ENCODE data around the gene SECISBP2. TPM values are rescaled to one million over a fixed set of nuclear protein-coding genes. Genes with fewer than 3 reads are reported as not detected.
A peak's percentile ranks its signal among the peaks of the same experiment; 100 is the strongest.
"Not testable (repeated sequence)": the region's sequence is repeated elsewhere in the genome, so short reads cannot be mapped to it uniquely, and the experiment has no call there.

Gene SECISBP2
- total RNA-seq (2021) (33.3 and 41.4 TPM in 2 replicates), Bru-seq, nascent RNA (percentile 93 among the genes with signal in this experiment), BruChase-seq, experiment 1, labeled RNA remaining after a 2-hour chase (percentile 95 among the genes with signal in this experiment), BruChase-seq, experiment 2, labeled RNA remaining after a 6-hour chase (percentile 88 among the genes with signal in this experiment)
- long read RNA-seq, transcript SECISBP2-202 (17 exons, 3,462 nt) = major isoform, 6 of 36 reads
- long read RNA-seq, partial matches to known transcripts = 9 of 36 reads
- long read RNA-seq, other reads (novel, unspliced or antisense) = 16 of 36 reads

GRCh38 chr9:89318123-89319014 is at the start of gene SECISBP2:
TSS of gene SECISBP2 (plus strand) at chr9:89318500. CDS start at chr9:89318577, 77 bp downstream.
- CTCF ChIA-PET = interaction anchor here (0.6 to 1.8 kb wide), 2 partner anchors 230 to 273 kb away, joined by 3 to 6 read pairs; no protein-coding TSS in a partner anchor
- Histone ChIP-seq H3K36me3 (ENCODE audit: low read depth) (peaks cover 28% of the 10 kb centered on the region), H3K79me2 (ENCODE audit: low read depth) (peaks cover 88% of the 10 kb centered on the region), H3F3A (ENCODE audit: insufficient read depth, low read depth) (peaks cover 48% of the 10 kb centered on the region), H3K9me3 (ENCODE audit: insufficient read depth, low read depth) (no peaks in the 10 kb centered on the region), H3K4me2 (peak within 1 kb of the TSS; percentile 92), H4K20me1 (ENCODE audit: insufficient read depth) (peaks cover 11% of the 10 kb centered on the region; the same call in 1 of the 2 replicates), H2AFZ (peak within 1 kb of the TSS; percentile 60), H3K27ac (peak within 1 kb of the TSS; percentile 93), H3K9me2 (ENCODE audit: insufficient read depth) (no peaks in the 10 kb centered on the region), H3K27me3 (ENCODE audit: insufficient read depth, low read depth) (no peaks in the 10 kb centered on the region), H3K4me1 (replicated peaks; ENCODE audit: insufficient read depth) (peaks cover 54% of the 10 kb centered on the region), H3K4me3 (peak within 1 kb of the TSS; percentile 72)
- DNase-seq = peak; percentile 89 to 99
- TF ChIP-seq EZH2 (IDR thresholded peaks at IDR 0.05; ENCODE audit: low read depth) (no peak), CTCF (conservative IDR thresholded peaks at IDR 0.05) (peak; percentile 74)
- BruUV-seq (replicated peaks) = no TSS peak
- POLR2A ChIA-PET (ENCODE audit: unreplicated experiment) = no interaction called here
- intact Hi-C loops (cut with micrococcal nuclease; ENCODE audit: unreplicated experiment) = loop anchor here (1.0 to 10.0 kb wide), 3 partner anchors 231 to 724 kb away; no protein-coding TSS in a partner anchor

- Histone ChIP-seq H3K36me3 (ENCODE audit: low read depth) (no peaks in the 10 kb centered on the region), H3K9me2 (ENCODE audit: insufficient read depth) (no peaks in the 10 kb centered on the region), H3F3A (ENCODE audit: insufficient read depth, low read depth) (no peaks in the 10 kb centered on the region), H3K27ac (no peak overlapping the region), H3K4me1 (replicated peaks; ENCODE audit: insufficient read depth) (no peaks in the 10 kb centered on the region), H3K27me3 (ENCODE audit: insufficient read depth, low read depth) (no peaks in the 10 kb centered on the region), H3K4me2 (no peak overlapping the region), H3K4me3 (no peak overlapping the region), H3K79me2 (ENCODE audit: low read depth) (no peaks in the 10 kb centered on the region), H3K9me3 (ENCODE audit: insufficient read depth, low read depth) (peaks cover 21% of the 10 kb centered on the region), H2AFZ (no peak overlapping the region), H4K20me1 (ENCODE audit: insufficient read depth) (no peaks in the 10 kb centered on the region)
- TF ChIP-seq CTCF (conservative IDR thresholded peaks at IDR 0.05) = no peak
- TF ChIP-seq EZH2 (IDR thresholded peaks at IDR 0.05; ENCODE audit: low read depth) = no peak
- ChIA-PET POLR2A (ENCODE audit: unreplicated experiment) (no interaction called here), CTCF (no interaction called here)
- DNase-seq = no peak
- no TSS peak for BruUV-seq (replicated peaks)
- intact Hi-C loops (cut with micrococcal nuclease; ENCODE audit: unreplicated experiment) = no loop called here
These were observed 44.6 kb upstream of the SECISBP2 start for GRCh38 chr9:89273528-89274279.

- no peak overlapping the region for H3K27ac ChIP-seq
- TF ChIP-seq CTCF (conservative IDR thresholded peaks at IDR 0.05) (no peak), EZH2 (IDR thresholded peaks at IDR 0.05; ENCODE audit: low read depth) (no peak)
- H3K9me3 ChIP-seq (ENCODE audit: insufficient read depth, low read depth) = peaks cover 21% of the 10 kb centered on the region
- H4K20me1 ChIP-seq (ENCODE audit: insufficient read depth) = no peaks in the 10 kb centered on the region
- DNase-seq = no peak
- ChIA-PET POLR2A (ENCODE audit: unreplicated experiment) (no interaction called here), CTCF (no interaction called here)
- H3K36me3 ChIP-seq (ENCODE audit: low read depth) = no peaks in the 10 kb centered on the region
- no peaks in the 10 kb centered on the region for H3K27me3 ChIP-seq (ENCODE audit: insufficient read depth, low read depth)
- no TSS peak for BruUV-seq (replicated peaks)
- no peaks in the 10 kb centered on the region for H3K79me2 ChIP-seq (ENCODE audit: low read depth)
- no peak overlapping the region for H2AFZ ChIP-seq
- H3F3A ChIP-seq (ENCODE audit: insufficient read depth, low read depth) = no peaks in the 10 kb centered on the region
- no peak overlapping the region for H3K4me3 ChIP-seq
- H3K4me1 ChIP-seq (replicated peaks; ENCODE audit: insufficient read depth) = no peaks in the 10 kb centered on the region
- intact Hi-C loops (cut with micrococcal nuclease; ENCODE audit: unreplicated experiment) = loop anchor here (5.0 kb wide), 1 partner anchor 253 kb away; no protein-coding TSS in a partner anchor
- no peaks in the 10 kb centered on the region for H3K9me2 ChIP-seq (ENCODE audit: insufficient read depth)
- no peak overlapping the region for H3K4me2 ChIP-seq
These were observed 43.5 kb upstream of the SECISBP2 start for GRCh38 chr9:89274838-89275237.

- BruUV-seq (replicated peaks); H3K27me3 ChIP-seq (ENCODE audit: insufficient read depth, low read depth); H2AFZ ChIP-seq; H3K4me2 ChIP-seq; CTCF ChIA-PET; H3K36me3 ChIP-seq (ENCODE audit: low read depth); H3K79me2 ChIP-seq (ENCODE audit: low read depth); H3F3A ChIP-seq (ENCODE audit: insufficient read depth, low read depth); H3K9me2 ChIP-seq (ENCODE audit: insufficient read depth); POLR2A ChIA-PET (ENCODE audit: unreplicated experiment); DNase-seq; H3K4me3 ChIP-seq; H3K27ac ChIP-seq; H4K20me1 ChIP-seq (ENCODE audit: insufficient read depth); H3K4me1 ChIP-seq (replicated peaks; ENCODE audit: insufficient read depth): not testable (repeated sequence)
- intact Hi-C loops (cut with micrococcal nuclease; ENCODE audit: unreplicated experiment) = loop anchor here (5.0 kb wide), 1 partner anchor 254 kb away; no protein-coding TSS in a partner anchor
- H3K9me3 ChIP-seq (ENCODE audit: insufficient read depth, low read depth) = peaks cover 21% of the 10 kb centered on the region
These were observed 42.3 kb upstream of the SECISBP2 start for GRCh38 chr9:89276040-89276439.
